Middle frontal gyrus (tissue), 1 donor: ENCODE results near the gene ATP9B.

Experiments used
- DNase-seq: peaks from one replicate; pipeline ENCODE4 v3.0.0-alpha.2; 2015; ENCODE audit warnings: low spot score; ENCODE audit errors: extremely low spot score

Gene ATP9B

GRCh38 chr18:79410171-79410641 lies 341.0 kb downstream of the ATP9B start:
- DNase-seq: no peak

DNA sequence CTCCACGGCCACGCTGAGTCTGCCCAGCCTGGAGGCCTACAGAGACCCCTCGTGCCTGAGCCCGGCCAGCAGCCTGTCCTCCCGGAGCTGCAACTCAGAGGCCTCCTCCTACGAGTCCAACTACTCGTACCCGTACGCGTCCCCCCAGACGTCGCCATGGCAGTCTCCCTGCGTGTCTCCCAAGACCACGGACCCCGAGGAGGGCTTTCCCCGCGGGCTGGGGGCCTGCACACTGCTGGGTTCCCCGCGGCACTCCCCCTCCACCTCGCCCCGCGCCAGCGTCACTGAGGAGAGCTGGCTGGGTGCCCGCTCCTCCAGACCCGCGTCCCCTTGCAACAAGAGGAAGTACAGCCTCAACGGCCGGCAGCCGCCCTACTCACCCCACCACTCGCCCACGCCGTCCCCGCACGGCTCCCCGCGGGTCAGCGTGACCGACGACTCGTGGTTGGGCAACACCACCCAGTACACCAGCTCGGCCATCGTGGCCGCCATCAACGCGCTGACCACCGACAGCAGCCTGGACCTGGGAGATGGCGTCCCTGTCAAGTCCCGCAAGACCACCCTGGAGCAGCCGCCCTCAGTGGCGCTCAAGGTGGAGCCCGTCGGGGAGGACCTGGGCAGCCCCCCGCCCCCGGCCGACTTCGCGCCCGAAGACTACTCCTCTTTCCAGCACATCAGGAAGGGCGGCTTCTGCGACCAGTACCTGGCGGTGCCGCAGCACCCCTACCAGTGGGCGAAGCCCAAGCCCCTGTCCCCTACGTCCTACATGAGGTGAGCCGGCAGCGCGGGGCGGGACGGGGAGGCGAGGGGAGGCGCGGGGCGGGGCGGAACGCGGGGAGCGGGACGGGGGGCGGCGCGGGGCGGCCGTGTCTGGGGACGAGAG lies 341.8 kb downstream of the ATP9B start:
- no peak for DNase-seq

DNA sequence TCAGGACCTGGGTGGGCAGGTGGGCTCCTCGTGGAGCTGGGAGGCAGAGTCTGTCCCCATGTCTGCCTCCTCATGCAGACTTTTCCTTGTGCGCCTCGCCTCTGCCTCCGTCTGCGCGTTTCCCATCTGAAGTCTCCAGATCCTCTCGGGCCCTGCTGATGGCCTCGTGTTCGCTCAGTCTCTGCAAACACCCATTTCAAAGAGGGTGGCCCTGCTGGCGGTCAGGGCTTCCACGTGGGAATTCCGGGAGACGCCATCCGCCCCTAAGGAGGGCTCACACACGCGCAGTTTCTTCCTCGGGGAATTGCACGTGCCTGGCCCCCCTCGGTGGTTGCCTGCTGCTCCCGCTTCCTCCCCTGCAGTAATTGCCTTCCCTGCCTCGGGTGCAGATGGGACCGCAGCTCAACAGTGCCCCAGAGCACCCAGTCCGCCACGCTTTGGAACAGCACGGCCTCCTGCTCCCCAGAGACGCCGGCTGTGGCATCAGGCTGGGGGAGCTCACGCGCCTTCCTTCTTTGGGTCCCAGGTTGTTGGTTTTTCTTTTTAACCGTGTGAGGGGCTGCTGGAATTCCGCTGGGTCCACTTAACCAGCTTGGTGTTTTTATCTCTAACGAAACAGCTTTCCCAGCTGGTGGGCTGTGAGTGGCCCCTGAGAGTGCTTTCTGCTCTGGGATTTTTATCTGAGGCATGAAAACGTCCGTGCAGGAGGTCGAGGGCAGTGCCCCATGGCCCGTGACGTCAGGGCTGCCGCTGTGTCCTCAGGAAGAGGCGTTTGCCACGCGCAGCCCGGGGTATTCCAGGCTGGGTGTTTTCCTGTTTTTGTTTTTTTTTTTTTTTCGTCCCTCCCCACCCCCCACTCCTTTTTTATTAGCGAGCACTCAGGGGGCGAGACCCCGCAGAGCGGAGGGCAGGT lies 342.7 kb downstream of the ATP9B start:
- DNase-seq: no peak

GRCh38 chr18:79413025-79413424 lies 343.8 kb downstream of the ATP9B start:
- DNase-seq: no peak

- no peak for DNase-seq
Observed at GRCh38 chr18:79413426-79413825, 344.2 kb downstream of the ATP9B start.

DNA sequence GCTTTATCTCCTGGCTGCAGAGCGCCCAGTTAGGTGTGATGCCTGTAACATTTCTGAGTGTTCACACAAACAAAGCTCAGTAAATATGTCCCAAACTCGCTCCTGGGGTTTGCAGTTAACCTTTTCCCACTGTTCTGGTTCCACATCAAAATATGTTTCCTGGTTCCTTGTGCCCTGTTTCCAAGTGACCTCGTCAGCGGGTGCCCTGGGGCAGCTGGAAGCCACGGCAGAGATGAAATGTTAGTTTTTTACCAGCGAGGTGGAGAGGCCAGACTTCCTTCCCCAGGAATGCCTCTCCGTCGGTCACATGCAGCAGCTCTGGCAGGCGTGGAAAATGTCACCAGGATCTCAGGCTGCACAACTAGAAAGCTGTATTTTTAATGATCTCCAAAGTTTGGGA lies 344.7 kb downstream of the ATP9B start:
- no peak for DNase-seq

GRCh38 chr18:79416022-79416676 lies 347.0 kb downstream of the ATP9B start:
- DNase-seq: no peak

GRCh38 chr18:79416677-79417052 lies 347.5 kb downstream of the ATP9B start:
- no peak for DNase-seq

DNA sequence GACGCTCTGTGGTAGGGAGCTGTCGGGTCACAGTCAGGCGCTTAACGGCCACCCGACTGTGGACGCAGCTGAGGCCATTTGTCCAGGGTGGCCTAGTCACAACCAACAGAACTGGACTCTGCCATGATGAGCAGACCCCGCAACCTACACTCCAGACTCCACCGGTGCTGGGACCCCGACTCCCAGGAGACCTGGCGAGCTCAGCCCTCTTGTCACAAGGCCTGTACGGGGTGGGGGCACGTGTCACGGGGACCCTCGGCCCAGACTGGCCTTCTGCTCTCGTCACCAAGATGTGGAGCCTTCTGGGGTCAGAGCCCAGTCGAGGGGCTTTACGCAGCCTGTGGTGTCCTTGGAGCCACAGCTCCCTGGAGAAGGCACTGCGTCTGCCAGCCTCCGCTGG lies 349.0 kb downstream of the ATP9B start:
- DNase-seq: no peak

DNA sequence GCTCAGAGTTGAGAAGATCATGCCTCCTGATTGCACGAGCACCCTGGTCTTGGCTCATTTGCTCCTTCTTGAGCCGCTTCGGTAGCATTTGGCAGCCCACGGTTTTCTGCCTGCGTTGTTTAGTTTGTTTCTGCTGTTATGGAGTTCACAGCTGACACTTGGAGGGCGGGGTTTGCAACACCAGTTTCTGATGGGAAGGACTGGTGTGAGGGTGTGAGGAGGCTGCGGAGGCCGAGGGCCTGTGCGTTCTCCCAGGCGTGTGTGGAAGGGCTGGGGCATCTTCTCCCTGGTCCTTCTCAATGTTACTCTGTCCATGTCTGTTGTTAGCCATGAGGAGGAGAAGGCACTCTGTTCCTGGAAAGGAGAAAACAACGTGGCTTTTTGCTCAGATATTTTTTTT lies 349.4 kb downstream of the ATP9B start:
- DNase-seq: no peak

DNA sequence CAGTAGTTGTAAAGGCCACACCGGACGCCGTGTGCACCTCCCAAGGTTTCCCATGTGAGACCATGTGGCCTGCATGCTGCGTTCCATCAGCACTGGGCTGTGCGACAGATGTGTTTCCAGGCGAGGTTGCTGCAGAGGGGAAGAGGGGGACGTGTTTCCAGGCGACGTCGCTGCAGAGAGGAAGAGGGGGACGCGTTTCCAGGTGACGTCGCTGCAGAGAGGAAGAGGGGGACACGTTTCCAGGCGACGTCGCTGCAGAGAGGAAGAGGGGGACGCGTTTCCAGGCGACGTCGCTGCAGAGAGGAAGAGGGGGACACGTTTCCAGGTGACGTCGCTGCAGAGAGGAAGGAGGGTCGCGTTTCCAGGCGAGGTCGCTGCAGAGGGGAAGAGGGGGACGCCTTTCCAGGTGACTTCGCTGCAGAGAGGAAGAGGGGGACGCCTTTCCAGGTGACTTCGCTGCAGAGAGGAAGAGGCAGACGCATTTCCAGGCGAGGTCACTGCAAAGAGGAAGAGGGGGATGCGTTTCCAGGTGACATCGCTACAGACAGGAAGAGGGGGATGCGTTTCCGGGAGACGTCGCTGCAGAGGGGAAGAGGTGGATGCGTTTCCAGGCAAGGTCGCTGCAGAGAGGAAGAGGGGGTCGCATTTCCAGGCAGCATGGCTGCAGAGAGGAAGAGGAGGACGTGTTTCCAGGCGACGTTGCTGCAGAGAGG lies 351.0 kb downstream of the ATP9B start:
- no peak for DNase-seq

DNA sequence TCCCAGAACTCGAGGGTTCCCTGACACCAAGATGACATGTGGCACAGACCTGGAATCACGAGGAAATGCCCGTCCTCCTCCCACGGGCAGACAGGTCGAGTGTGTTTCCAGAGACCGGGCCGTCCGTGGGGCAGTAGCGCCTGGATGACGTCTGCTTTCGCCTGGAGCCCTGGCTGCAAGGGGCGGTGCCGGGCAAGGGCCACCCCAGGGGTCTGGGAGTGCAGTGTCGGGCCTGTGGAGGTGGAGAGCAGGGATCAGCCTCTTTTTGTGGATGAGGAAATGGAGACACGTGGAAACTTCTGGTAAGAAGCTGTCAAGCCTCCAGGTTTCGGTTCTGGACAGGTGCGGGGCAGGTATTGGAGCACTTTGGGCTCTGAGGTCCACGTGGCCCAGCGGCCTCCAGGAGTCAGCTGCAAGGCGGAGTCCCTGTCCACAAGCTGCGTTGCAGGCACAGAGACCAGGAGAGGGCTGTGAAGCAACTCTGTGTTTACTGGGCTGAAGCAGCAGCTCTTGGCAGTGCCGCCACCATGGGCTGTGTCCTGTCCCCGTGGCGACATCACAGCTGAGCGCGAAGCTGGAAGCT lies 352.2 kb downstream of the ATP9B start:
- no peak for DNase-seq

- DNase-seq: no peak
Observed at GRCh38 chr18:79422022-79422782, 353.0 kb downstream of the ATP9B start.

- DNase-seq: no peak
Observed at GRCh38 chr18:79422783-79423165, 353.6 kb downstream of the ATP9B start.

- DNase-seq: no peak
Observed at GRCh38 chr18:79423211-79424007, 354.2 kb downstream of the ATP9B start.

- no peak for DNase-seq
Observed at GRCh38 chr18:79424008-79424565, 354.9 kb downstream of the ATP9B start.

GRCh38 chr18:79424880-79425568 lies 355.8 kb downstream of the ATP9B start:
- DNase-seq: no peak

DNA sequence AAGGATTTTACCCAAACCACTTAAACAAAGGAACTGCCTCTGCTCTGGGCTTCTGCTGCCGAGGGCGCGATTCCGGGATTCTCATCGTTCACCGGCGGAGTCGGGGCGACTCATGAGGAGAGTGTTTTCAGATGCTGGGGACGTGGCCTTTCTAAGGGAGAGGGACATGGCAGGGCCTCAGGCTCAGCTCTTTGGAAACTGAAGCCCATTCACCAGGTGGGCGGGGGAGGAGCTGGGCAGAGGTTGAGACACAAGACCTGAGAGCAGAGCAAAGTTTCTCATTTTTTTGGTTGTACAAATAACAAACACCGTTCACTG lies 356.3 kb downstream of the ATP9B start:
- no peak for DNase-seq
